Suppressor macrophage treated with lipopolysaccharide for 1 hour (primary cell): ENCODE measurements around the gene RPL26.
A peak's percentile ranks its signal among the peaks of the same experiment; 100 is the strongest.
"Not testable (repeated sequence)": the region's sequence is repeated elsewhere in the genome, so short reads cannot be mapped to it uniquely, and the experiment has no call there.

Source experiments
- DNase-seq, 3 donors: peaks; one replicate each; pipeline ENCODE4 v3.0.0-alpha.2; 2020 to 2022

The RPL26 gene

GRCh38 chr17:8362651-8363332, 20.2 kb downstream of the RPL26 start:
- DNase-seq: peak in 1 of 3 donors; percentile 10

- peak in 1 of 3 donors; percentile 13 for DNase-seq
Observed at GRCh38 chr17:8360751-8361150, 22.2 kb downstream of the RPL26 start.

- peak in 1 of 3 donors; percentile 15 for DNase-seq
Observed at GRCh38 chr17:8360260-8360659, 22.7 kb downstream of the RPL26 start.

- peak; percentile 20 to 47 (median 27) for DNase-seq
Observed at GRCh38 chr17:8359769-8360168, 23.2 kb downstream of the RPL26 start.

GRCh38 chr17:8357910-8358309, 25.1 kb downstream of the RPL26 start:
- DNase-seq: peak in 1 of 3 donors; percentile 13

GRCh38 chr17:8354236-8354635, 28.8 kb downstream of the RPL26 start:
- DNase-seq: no peak

GRCh38 chr17:8353736-8354135, 29.3 kb downstream of the RPL26 start:
- DNase-seq: no peak

GRCh38 chr17:8350339-8350738, 32.7 kb downstream of the RPL26 start:
- DNase-seq: no peak

- not testable (repeated sequence) for DNase-seq
Observed at GRCh38 chr17:8347001-8347400, 36.0 kb downstream of the RPL26 start.

GRCh38 chr17:8345951-8346665, 36.9 kb downstream of the RPL26 start:
- no peak for DNase-seq

GRCh38 chr17:8345052-8345690, 37.8 kb downstream of the RPL26 start:
- DNase-seq: no peak

- DNase-seq: no peak
Observed at GRCh38 chr17:8341456-8341855, 41.5 kb downstream of the RPL26 start.

GRCh38 chr17:8339540-8339939, 43.5 kb downstream of the RPL26 start, which contains the start of gene ODF4:
Gene ODF4 (plus strand): TSS chr17:8339840. CDS start chr17:8340052, 212 bp downstream.
- no peak for DNase-seq

- no peak for DNase-seq
Observed at GRCh38 chr17:8338753-8339140, 44.2 kb downstream of the RPL26 start.

GRCh38 chr17:8337802-8338752, 44.9 kb downstream of the RPL26 start:
- peak; percentile 81 to 91 (median 81) for DNase-seq

GRCh38 chr17:8333281-8333680, 49.7 kb downstream of the RPL26 start:
- DNase-seq: no peak

- DNase-seq: no peak
Observed at GRCh38 chr17:8332688-8333087, 50.3 kb downstream of the RPL26 start.

GRCh38 chr17:8332128-8332527, 50.9 kb downstream of the RPL26 start:
- DNase-seq: no peak
